ENCODE measurements around the gene MNAT1.

- TF ChIP-seq, protein P1, sequence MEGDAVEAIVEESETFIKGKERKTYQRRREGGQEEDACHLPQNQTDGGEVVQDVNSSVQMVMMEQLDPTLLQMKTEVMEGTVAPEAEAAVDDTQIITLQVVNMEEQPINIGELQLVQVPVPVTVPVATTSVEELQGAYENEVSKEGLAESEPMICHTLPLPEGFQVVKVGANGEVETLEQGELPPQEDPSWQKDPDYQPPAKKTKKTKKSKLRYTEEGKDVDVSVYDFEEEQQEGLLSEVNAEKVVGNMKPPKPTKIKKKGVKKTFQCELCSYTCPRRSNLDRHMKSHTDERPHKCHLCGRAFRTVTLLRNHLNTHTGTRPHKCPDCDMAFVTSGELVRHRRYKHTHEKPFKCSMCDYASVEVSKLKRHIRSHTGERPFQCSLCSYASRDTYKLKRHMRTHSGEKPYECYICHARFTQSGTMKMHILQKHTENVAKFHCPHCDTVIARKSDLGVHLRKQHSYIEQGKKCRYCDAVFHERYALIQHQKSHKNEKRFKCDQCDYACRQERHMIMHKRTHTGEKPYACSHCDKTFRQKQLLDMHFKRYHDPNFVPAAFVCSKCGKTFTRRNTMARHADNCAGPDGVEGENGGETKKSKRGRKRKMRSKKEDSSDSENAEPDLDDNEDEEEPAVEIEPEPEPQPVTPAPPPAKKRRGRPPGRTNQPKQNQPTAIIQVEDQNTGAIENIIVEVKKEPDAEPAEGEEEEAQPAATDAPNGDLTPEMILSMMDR (conservative IDR thresholded peaks at IDR 0.05 in 1 of 2, IDR thresholded peaks at IDR 0.05 in 1 of 2; ENCODE audit: extremely low read depth in 1 of 2, insufficient read depth in 1 of 2, low read depth in 1 of 2, low read length in 2 of 2): no peak
- no peak for TF ChIP-seq EZH2 (IDR thresholded peaks at IDR 0.05; ENCODE audit: borderline replicate concordance, low read length)
Measured at GRCh38 chr14:60964904-60965303, 230.3 kb downstream of the MNAT1 start.

All from mammary epithelial cell (primary cell).